Activated CD8-positive, alpha-beta memory T cell treated with anti-CD3 and anti-CD28 coated beads for 24 hours (primary cell): Measurements from ENCODE around the gene CCIN.
"Not testable (repeated sequence)": the region's sequence is repeated elsewhere in the genome, so short reads cannot be mapped to it uniquely, and the experiment has no call there.

Experiments
- DNase-seq: peaks from one replicate; pipeline ENCODE4 v3.0.0-alpha.2; 2020

Gene CCIN

DNA sequence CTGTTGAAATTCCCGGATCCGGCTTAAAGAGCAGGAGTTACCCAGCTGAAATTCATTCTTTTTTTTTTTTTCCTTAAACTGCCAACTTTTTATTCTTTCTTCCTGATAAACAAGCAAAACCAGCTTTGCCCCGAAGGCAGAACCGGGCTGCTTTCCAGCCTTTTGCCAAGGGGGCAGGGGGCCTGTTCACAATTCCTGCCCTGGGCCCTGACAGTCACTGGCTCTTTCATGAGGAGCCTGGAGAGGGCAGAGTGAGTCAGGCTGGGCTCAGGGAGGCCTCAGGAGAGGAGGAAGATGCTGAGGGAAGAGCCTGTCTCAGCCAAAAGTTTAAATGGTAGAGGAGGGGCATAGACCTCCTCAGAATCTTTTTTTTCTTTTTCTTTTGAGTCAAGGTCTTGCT is 27.9 kb upstream of the CCIN start:
- DNase-seq: no peak

DNA sequence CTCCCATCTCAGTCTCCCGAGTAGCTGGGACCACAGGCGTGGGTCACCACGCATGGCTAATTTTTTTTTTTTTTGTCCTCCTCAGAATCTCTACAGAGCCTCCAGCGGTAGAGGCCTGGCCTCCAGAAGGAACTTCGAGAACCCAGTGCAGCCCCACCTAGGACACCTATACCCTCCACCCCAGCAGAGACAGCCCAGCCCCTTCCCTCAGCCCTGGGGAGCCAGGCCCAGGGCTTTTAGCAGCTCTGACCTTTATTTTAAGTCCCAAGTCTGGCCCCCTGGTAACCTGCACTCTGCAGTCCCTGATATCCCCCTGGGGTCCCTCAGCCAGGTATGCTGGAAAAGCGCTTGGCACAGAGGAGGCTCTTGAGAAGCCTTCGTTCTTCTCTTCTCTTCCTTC is 27.4 kb upstream of the CCIN start:
- DNase-seq: no peak

DNA sequence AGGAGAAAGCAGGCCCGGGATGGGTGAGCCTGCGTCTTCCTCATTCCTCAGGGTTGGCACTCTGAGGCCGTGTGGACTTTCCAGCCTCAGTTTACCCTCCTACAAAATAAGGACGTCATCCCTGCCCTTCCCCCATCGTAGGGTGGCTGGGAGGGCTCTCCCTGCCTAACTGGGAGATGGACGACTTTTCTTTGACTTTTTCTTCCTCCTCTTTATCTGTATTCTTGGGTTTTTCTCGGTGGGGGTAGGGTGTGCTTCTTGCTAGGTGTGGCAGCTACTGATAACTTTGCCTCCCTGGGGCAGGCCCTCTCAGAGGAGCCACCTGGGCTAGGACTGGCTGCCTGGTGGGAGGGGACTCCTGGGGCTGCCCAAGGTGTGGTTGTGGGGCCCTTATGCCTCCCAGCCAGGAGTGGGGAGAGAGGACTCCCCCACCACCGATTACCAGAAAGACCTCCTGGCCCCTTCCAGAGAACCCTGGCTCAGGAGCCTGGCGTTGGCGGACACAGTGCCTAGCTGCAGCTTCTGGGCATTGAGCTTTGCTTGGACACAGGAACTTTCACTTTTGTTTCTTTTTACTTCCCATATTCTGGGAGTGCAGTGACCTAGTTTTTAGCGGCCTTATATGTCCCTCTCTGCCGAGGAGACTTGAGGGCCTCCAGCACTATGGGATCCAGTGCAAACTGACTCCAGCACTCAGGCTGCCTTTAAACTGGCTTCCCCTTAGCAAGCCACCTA is 26.5 kb upstream of the CCIN start:
- DNase-seq: no peak

DNA sequence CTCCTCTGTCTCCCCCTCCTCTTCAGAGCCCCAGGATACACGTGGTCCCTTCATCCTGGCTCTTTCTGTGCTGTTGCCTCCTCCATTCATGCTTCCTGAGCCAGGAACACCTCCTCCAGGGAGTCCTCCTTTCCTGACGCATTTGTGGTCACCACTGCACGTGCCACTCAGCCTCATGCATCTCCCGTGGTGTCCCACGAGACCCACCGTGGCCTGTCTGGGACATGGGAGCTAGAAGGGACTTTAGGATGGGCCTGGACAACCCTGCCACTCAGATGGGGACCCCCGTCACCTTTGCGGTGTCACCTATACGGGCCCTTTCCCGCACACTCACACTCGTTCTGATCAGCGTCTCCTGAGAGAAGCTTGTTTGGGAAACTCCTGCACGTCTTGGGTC is 25.9 kb upstream of the CCIN start:
- no peak for DNase-seq

DNA sequence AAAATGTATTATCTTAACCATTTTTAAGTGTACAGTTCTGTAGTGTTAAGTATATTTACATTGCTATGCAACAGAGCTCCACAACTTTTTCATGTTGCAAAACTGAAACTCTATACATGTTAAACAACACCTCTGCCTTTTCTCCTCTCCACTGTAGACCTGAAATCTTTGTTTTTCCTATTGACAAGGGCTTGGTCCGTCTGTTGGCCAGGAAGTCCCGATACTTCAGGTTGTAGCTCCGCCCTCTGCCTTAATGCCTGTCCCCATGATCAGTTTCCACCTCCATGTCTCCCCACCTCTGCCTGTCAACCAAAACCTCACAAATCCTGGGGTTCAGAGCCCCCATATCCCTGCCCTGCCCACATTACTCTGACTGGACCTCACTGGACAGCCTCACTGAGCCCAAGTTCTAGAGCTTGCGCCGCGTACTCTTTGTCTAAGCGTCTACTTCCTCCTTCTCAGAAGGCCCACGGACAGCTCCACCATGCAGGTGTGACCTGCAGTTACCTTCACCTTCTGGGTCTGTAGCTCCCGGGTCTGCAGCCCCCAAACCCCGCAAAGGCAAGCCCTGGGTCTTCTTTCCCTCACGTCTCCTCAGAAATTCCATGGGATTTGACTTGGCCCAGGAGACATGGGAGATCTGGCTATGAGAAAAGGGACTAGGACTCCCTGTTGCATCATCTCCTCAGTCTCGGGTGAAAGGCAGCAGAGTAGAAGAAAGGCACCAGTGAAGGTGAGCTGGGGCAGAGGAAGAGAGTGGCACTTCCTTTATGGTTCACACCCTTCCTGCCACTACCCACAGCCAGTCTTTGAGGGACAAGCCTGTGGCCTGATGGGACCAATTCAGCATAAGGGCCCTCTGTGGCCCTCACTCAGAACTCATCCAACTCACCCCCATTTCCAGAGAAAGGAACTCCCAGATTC is 24.6 kb upstream of the CCIN start:
- no peak for DNase-seq

DNA sequence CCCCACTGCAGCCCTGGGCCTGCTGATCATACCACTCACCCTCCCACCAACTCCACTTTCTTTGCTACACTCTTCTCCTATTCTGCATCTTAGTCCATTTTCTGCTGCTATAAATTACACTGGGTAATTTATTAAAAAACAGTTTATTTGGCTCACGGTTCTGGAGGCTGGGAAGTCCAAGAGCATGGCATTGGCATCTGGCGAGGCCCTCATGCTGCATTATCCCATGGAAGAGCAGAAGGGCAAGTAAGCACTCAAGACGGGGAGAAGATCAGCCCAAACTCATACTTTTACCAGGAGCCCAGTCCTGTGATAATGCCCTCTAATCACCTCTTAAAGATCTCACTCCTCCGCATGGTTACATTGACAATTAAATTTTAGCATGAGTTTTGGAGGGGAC is 23.2 kb upstream of the CCIN start:
- DNase-seq: no peak

DNA sequence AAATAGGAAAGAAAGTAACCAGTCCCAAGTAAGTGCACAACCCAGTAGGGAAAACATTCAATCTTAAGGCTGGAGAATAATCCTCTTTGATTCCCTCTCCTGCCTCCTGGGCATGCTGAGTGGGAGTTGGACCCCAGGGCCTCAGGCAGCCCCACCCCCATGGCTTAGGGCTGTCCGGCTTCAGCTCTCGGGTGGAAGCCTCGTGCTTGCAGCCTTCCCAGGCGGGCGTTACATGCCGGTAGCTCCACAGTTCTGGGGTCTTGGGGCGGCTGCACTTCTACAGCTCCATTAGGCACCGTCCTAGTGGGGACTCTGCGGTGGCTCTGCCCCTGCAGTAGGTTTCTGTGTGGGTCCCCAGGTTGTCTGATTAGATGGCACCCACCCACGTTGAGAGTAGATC is 22.5 kb upstream of the CCIN start:
- no peak for DNase-seq

DNA sequence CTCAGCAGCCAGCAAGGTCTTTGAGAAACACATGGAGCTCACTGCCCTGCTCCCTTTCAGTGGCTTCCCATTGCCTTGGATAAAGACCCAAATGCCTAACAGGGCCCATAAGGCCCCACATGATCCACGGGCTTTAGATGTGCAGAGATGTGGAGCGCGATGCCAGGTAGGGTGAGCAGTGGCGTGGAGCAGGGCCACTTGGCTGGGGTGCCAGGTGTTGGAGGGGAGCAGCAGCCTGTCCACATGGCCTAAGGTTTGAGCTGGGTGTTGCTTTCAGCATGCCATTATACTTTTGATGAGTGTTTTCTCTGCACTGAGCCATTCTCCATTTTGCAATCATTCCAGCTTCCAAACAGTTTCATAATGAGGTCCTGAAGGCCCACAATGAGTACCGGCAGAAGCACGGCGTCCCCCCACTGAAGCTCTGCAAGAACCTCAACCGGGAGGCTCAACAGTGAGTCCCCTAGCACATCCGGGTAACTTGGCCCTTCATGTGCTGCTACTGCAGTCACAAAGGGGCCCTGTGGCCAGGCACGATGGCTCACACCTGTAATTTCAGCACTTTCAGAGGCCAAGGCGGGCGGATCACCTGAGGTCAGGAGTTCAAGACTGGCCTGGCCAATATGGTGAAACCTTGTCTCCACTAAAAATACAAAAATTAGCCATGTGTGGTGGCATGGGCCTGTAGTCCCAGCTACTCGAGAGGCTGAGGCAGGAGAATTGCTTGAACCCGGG is 21.6 kb upstream of the CCIN start:
- DNase-seq: no peak

DNA sequence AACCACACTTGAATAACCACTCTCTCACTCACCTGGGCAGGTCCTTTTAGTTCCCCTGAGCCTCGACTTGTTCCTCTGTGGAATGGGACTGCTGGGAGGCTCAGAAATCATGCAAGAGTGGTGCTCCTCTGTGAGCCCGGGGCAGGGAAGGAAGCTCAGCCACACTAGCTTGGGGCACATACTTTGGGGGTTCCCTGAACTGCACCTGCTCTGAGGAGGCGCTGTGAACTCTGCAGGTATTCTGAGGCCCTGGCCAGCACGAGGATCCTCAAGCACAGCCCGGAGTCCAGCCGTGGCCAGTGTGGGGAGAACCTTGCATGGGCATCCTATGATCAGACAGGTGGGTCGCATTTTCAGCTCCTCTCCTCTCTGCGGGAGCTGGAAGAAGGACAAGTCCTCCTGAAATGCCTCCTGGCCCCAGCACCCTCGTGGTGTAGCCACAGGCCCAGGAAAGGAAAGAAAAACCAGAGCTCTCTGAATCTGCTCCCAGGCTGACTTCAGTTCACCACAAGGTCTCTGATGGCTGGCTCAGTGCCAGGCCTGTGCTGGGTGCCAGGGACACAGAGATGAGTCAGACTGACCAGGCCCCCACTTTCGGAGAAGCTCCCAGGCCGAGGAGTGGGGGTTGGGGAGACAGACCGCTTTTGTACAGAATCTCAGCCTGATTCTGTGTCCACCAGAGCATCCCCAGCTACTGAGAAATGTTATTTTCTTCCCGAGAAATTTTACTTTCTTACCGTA is 20.7 kb upstream of the CCIN start:
- peak; percentile 87 for DNase-seq

DNA sequence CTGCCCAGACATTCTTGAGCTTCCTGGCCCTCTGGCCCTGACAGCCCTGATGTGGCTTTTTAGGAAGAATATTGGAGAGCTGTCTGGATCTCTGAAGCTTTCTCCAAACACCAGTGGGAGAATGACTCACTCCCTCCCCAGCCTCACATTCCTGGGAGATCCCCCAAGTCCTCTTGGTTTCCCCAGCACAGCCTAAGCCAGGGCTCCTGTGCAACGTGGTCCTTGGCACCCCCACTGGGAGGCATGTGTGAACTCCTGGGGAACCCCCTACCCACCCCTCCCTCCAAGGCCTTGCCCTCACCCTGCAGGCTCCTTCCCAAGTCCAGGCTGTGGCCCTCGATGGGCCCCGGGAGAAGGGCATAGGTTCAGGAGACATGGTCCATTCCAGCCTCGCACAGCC is 20.0 kb upstream of the CCIN start:
- no peak for DNase-seq

DNA sequence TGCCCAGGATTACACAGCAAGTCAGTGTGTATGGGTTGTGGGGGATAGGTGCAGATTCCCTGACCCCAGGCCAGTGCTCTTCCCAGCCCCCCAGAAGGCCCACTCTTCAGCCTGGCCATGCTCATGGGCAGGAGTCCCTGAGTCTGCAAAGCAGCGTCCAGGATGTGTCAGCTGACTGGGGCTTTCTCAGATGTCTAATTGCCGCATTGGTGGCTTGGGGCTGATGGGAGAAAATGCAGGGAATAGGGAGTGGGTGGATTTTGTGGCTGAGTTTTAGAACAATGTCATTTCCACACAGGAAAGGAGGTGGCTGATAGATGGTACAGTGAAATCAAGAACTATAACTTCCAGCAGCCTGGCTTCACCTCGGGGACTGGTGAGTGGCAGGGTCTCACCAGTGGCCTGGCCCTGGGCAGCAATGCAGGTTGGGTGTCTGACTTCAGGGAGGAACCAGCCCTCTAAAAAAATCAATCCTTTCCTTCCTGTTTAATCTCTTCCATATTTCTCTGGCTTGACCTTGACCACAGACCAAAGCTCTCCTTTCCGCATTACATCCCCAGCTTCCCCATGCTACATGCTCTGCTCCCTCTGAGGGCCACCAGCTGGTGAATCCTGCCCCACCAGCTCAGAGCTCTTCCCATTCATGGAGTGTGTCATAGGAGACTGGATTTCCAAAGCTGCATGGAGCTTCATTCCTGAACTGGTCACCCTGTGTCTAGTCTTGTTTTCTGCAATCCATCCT is 18.4 kb upstream of the CCIN start:
- DNase-seq: no peak

DNA sequence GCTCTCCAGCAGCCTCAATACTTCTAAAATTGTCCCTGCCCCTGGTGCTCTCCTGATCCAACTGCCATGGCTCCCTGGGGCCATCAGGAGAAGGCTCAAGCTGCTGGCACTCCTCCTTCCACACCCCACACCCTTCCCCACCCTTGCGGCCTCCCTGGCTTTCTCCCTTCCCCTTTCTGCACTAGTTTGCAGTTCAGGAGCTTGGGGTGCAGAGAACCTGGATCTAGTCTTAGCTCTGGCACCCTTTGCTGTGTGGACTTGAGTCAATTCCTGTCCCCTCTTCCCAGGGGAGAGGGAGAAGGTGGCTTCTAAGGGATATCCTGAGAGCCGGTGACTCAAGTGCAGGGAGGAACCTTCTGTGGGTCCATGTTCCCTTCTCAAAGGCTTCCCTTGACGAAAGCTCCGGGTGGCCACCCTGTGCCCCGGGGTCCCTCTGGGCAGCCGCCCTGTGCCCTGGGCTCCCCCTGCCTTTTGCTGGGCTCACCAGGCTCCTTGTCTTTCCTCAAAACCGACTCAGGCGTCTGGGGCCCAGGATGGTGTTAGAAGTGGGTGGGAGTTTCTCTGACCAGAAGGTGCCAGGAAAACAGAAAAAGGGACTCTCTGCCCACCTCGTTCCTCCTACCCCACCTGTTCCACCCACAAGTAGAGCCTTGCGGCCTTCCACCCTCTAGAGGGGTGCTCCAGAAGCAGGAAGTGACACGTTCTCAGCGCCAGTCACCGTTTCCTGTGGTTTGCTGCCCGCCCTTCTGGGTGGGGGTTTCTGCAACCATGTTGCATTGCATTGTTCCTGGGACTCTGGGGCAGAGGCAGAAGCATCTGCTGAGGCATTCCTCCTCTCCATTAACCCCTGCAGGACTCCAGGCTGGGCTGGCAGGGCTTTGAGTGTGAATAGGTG is 17.6 kb upstream of the CCIN start:
- DNase-seq: peak; percentile 90

DNA sequence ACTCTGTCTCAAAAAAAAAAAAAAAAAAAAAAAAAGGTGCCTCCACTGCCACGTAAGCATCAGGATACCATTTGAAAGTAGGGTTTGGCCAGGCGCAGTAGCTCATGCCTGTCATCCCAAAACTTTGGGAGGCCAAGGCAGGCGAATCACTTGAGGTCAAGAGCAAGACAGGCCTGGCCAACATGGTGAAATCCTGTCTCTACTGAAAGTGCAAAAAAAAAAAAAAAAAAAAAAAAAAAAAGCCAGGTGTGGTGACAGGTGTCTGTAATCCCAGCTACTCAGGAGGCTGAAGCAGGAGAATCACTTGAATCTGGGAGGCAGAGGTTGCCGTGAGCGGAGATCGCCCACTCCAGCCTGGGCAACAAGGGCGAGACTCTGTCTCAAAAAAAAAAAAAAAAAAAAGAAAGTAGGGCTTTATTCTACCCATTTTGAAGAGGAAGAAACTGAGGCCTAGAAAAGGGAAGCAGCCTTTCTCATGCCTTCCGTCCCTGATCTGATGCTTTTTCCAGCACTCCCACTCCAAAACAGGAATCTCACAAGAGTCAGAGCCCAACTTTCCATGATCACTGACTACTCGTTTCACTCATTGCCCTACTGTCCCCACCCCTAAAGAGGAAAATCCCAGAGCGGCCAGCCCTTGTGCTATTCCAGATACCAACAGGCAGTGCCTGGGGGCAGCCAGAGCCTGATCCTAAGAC is 16.3 kb upstream of the CCIN start:
- no peak for DNase-seq

DNA sequence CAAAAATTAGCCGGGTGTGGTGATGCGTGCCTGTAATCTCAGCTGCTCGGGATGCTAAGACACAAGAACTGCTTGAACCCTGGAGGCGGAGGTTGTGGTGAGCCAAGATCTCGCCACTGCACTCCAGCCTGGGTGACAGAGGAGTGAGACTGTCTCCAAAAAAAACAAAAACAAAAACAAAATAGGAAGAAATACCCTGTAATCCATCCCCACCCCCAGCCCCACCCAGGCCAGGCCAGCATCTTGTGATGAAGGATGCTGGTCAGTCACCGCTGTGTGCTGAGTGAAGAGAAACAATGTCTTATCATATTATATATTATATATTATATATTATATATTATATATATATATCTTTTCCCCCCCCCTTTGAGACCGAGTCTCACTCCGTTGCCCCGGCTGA is 15.4 kb upstream of the CCIN start:
- DNase-seq: no peak

DNA sequence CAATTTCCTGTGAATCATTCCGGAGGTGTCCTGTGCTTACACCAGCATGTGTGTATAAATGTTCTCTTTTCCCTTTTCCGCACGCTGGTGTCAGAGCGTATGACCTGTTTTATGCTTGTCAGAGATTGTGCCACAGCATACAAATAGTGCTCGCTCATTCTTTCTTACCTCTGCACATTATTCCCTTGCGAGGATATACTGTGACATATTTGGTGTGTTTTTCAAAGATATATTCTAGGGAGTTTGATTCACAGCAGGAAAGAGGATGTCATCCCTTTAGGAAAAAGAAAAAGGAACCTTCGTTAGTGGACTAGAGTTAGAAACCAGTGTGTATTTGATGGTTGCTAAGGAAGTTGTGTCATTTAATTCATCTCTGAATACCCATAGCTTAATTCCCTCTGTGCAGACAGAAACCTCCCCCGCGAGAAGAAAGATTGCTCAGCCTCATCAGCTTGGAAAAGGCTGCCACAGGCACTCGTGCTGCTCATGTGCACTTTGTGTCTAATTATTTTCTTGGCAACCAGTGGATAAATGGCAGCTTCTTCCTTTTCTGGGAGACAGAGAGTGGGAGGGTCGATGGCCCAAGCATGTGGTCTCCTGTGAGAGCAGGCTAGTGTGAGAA is 14.7 kb upstream of the CCIN start:
- no peak for DNase-seq

DNA sequence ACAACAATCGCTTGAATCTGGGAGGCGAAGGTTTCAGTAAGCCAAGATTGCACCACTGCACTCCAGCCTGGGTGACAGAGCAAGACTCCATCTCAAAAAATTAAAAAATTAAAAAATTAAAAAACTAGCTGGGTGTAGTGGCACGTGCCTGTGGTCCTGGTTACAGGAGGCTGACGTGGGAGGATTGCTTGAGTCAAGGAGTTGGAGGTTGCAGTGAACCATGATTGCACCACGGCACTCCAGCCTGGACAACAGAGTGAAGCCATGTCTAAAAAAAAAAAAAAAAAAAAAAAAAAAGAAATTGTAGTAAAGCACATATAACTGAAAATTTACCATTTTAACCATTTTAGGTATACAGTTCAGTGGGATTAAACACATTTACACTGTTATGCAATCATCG is 13.1 kb upstream of the CCIN start:
- DNase-seq: no peak

DNA sequence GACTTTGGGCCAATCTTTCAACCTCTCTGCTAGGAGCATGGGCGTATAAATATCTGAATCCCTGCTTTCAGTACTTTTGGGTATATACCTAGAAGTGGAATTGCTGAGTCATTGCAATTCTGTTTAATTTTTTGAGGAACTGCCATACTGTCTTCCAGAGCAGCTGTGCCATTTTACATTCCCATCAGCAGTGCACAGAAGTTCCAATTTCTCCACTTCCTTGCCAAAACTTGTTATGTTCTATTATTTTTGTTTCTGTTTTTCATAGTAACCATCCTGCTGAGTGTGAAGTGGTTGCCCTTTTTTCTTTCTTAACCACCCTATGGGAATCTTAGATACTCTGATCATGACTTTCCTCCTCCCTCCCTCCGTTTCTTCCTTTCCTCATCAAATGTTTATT is 11.1 kb upstream of the CCIN start:
- DNase-seq: no peak

DNA sequence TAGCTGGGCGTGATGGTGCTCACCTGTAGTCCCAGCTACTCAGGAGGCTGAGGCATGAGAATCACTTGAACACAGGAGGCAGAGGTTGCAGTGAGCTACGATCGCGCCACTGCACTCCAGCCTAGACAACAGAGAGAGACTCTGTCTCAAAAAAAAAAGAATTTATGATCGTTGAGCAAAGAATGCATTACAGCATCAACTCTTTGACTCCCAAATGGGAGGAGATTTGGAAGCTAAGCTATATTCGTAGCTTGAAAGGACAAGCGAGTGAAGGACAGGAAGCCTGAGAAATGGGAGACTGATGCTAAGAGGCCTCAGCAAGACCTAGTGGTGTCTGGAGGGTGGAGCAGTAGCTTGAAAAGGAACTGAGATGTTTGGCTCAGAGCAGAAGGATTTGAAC is 10.3 kb upstream of the CCIN start:
- DNase-seq: no peak

DNA sequence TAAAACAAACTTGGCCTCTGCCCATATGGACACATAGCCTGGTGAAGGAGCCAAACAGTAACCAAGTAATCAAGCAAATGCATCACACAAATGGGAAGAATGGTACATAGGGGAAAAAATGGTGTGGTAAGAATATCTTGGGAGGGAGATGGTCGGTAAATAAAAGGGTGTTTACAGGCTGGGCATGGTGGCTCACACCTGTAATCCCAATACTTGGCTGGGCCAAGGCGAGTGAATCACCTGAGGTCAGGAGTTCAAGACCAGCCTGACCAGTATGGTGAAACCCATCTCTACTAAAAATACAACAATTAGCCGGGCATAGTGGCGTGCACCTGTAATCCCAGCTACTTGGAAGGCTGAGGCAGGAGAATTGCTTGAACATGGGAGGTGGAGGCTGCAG is 9.7 kb upstream of the CCIN start:
- not testable (repeated sequence) for DNase-seq

DNA sequence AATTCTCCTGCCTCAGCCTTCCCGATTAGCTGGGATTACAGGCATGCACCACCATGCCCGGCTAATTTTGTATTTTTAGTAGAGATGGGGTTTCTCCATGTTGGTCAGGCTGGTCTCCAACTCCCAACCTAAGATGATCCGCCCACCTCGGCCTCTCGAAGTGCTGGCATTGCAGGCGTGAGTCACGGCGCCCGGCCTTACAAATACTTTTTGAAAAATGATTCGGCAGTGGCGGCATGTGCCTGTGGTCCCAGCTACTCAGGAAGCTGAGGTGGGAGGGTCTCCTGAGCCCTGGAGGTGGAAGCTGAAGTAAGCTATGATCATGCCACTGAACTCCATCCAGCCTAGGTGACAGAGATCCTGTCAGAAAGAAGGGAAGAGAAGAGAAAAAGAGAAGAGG is 9.1 kb upstream of the CCIN start:
- not testable (repeated sequence) for DNase-seq
